ENCODE data around the gene HNRNPH2.

HNRNPH2 gene

GRCh38 chrX:101377547-101377946 is 30.5 kb upstream of the HNRNPH2 start:
- no peaks in the 10 kb centered on the region for H3K27me3 ChIP-seq (ENCODE audit: insufficient read depth, poor library complexity, severe bottlenecking)
- H3K36me3 ChIP-seq (ENCODE audit: low read depth): no peaks in the 10 kb centered on the region
- no peak overlapping the region for H3K4me3 ChIP-seq (ENCODE audit: severe bottlenecking)
- DNase-seq (ENCODE audit: low spot score): no peak
- H3K27ac ChIP-seq (ENCODE audit: poor library complexity, severe bottlenecking): no peak overlapping the region
- ATAC-seq (ENCODE audit: low read depth): no peak
- no peaks in the 10 kb centered on the region for H3K4me1 ChIP-seq (ENCODE audit: insufficient read depth, poor library complexity, severe bottlenecking)
- no peak for TF ChIP-seq CTCF (IDR thresholded peaks at IDR 0.05; ENCODE audit: poor library complexity, severe bottlenecking)
- H3K9me3 ChIP-seq (ENCODE audit: severe bottlenecking): no peaks in the 10 kb centered on the region

- H3K9me3 ChIP-seq (ENCODE audit: severe bottlenecking): no peaks in the 10 kb centered on the region
- ATAC-seq (ENCODE audit: low read depth) (no peak), DNase-seq (ENCODE audit: low spot score) (no peak)
- H3K4me1 ChIP-seq (ENCODE audit: insufficient read depth, poor library complexity, severe bottlenecking): no peaks in the 10 kb centered on the region
- no peaks in the 10 kb centered on the region for H3K36me3 ChIP-seq (ENCODE audit: low read depth)
- no peak overlapping the region for H3K27ac ChIP-seq (ENCODE audit: poor library complexity, severe bottlenecking)
- TF ChIP-seq CTCF (IDR thresholded peaks at IDR 0.05; ENCODE audit: poor library complexity, severe bottlenecking): no peak
- H3K27me3 ChIP-seq (ENCODE audit: insufficient read depth, poor library complexity, severe bottlenecking): no peaks in the 10 kb centered on the region
- no peak overlapping the region for H3K4me3 ChIP-seq (ENCODE audit: severe bottlenecking)
Observed at GRCh38 chrX:101383679-101384205, 24.3 kb upstream of the HNRNPH2 start.

GRCh38 chrX:101385026-101385684 is 22.9 kb upstream of the HNRNPH2 start:
- Histone ChIP-seq H3K27ac (ENCODE audit: poor library complexity, severe bottlenecking) (no peak overlapping the region), H3K4me1 (ENCODE audit: insufficient read depth, poor library complexity, severe bottlenecking) (no peaks in the 10 kb centered on the region), H3K4me3 (ENCODE audit: severe bottlenecking) (no peak overlapping the region), H3K27me3 (ENCODE audit: insufficient read depth, poor library complexity, severe bottlenecking) (no peaks in the 10 kb centered on the region), H3K36me3 (ENCODE audit: low read depth) (no peaks in the 10 kb centered on the region), H3K9me3 (ENCODE audit: severe bottlenecking) (no peaks in the 10 kb centered on the region)
- ATAC-seq (ENCODE audit: low read depth) (no peak), DNase-seq (ENCODE audit: low spot score) (no peak)
- TF ChIP-seq CTCF (IDR thresholded peaks at IDR 0.05; ENCODE audit: poor library complexity, severe bottlenecking): no peak

GRCh38 chrX:101385795-101386541 is 22.1 kb upstream of the HNRNPH2 start, which contains the start of gene BTK:
TSS of gene BTK (minus strand) at chrX:101386191. CDS start at chrX:101375284, 10,907 bp downstream.
- H3K9me3 ChIP-seq (ENCODE audit: severe bottlenecking): no peaks in the 10 kb centered on the region
- TF ChIP-seq CTCF (IDR thresholded peaks at IDR 0.05; ENCODE audit: poor library complexity, severe bottlenecking): no peak
- ATAC-seq (ENCODE audit: low read depth) (no peak), DNase-seq (ENCODE audit: low spot score) (no peak)
- no peak within 1 kb of the TSS for H3K4me3 ChIP-seq (ENCODE audit: severe bottlenecking)
- no peaks in the 10 kb centered on the region; the same call in 1 of the 2 replicates for H3K36me3 ChIP-seq (ENCODE audit: low read depth)
- H3K27me3 ChIP-seq (ENCODE audit: insufficient read depth, poor library complexity, severe bottlenecking): no peaks in the 10 kb centered on the region
- H3K4me1 ChIP-seq (ENCODE audit: insufficient read depth, poor library complexity, severe bottlenecking): no peaks in the 10 kb centered on the region
- no peak within 1 kb of the TSS for H3K27ac ChIP-seq (ENCODE audit: poor library complexity, severe bottlenecking)

Measured in RWPE2 (cell line).